HL-60 (cell line): ENCODE results near the gene MACROD2.
A peak's percentile ranks its signal among the peaks of the same experiment; 100 is the strongest.

Experiments
- DNase-seq, 2 experiments: peaks; one replicate each; pipeline ENCODE4 v3.0.0-alpha.2; 2010 to 2020; ENCODE audit warnings: low read depth in 1 of 2, low spot score in 1 of 2
- H3K27ac ChIP-seq: fragments of 250-450 bp; sonication (Bioruptor Pico); replicated peaks from 2 replicates; pipeline ENCODE4 v1.5.1; 2020; ENCODE audit warnings: mild to moderate bottlenecking, moderate library complexity
- H3K27me3 ChIP-seq: fragments of 250-450 bp; sonication (Bioruptor Pico); 2 replicates; pipeline ENCODE4 v1.5.1; 2021; ENCODE audit warnings: mild to moderate bottlenecking, moderate library complexity; ENCODE audit not compliant: insufficient read depth, poor library complexity, severe bottlenecking
- H3K4me3 ChIP-seq: replicated peaks from 2 replicates; pipeline ENCODE4 v1.5.1; 2011; ENCODE audit warnings: mild to moderate bottlenecking, control low read depth, low read length; ENCODE audit not compliant: insufficient read depth
- GABPA ChIP-seq: IDR thresholded peaks from 2 replicates; pipeline ENCODE4 v1.6.1; 2012; ENCODE audit warnings: low read depth
- POLR2AphosphoS5 ChIP-seq: IDR thresholded peaks from 2 replicates; pipeline ENCODE4 v1.6.1; 2012; ENCODE audit warnings: low read depth
- SPI1 ChIP-seq: IDR thresholded peaks from 2 replicates; pipeline ENCODE4 v1.6.1; 2012; ENCODE audit warnings: low read depth, mild to moderate bottlenecking, borderline replicate concordance
- TF ChIP-seq, protein P1 (sequence below): IDR thresholded peaks from 2 replicates; pipeline ENCODE4 v1.6.1; 2012; ENCODE audit warnings: low read depth; ENCODE audit not compliant: insufficient replicate concordance
- TF ChIP-seq, protein P2 (sequence below): IDR thresholded peaks from one replicate; pipeline ENCODE4 v1.5.1; 2011; ENCODE audit warnings: low read length, control low read depth, inconsistent platforms; ENCODE audit not compliant: insufficient read depth

The MACROD2 gene

DNA sequence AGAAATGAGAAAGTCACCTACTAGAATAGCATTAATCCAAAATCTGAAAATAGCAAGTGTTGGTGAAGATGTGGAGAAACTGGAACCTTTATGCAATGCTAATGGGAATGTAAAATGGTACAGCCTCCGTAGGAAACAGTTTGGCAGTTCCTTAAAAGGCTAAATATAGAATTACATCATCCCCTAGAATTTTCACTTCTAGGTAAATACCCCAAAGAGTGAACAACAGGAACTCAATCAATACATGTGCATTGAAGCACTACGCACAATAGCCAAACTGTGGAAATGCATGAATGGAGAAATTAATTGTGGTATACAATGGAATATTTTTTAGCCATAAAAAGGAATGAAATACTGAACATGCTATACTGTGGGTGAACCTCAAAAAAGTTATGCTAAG is 1324.1 kb downstream of the MACROD2 start:
- Histone ChIP-seq H3K27me3 (no peaks in the 10 kb centered on the region), H3K4me3 (no peak overlapping the region), H3K27ac (no peak overlapping the region)
- DNase-seq: no peak
- TF ChIP-seq, protein P1, sequence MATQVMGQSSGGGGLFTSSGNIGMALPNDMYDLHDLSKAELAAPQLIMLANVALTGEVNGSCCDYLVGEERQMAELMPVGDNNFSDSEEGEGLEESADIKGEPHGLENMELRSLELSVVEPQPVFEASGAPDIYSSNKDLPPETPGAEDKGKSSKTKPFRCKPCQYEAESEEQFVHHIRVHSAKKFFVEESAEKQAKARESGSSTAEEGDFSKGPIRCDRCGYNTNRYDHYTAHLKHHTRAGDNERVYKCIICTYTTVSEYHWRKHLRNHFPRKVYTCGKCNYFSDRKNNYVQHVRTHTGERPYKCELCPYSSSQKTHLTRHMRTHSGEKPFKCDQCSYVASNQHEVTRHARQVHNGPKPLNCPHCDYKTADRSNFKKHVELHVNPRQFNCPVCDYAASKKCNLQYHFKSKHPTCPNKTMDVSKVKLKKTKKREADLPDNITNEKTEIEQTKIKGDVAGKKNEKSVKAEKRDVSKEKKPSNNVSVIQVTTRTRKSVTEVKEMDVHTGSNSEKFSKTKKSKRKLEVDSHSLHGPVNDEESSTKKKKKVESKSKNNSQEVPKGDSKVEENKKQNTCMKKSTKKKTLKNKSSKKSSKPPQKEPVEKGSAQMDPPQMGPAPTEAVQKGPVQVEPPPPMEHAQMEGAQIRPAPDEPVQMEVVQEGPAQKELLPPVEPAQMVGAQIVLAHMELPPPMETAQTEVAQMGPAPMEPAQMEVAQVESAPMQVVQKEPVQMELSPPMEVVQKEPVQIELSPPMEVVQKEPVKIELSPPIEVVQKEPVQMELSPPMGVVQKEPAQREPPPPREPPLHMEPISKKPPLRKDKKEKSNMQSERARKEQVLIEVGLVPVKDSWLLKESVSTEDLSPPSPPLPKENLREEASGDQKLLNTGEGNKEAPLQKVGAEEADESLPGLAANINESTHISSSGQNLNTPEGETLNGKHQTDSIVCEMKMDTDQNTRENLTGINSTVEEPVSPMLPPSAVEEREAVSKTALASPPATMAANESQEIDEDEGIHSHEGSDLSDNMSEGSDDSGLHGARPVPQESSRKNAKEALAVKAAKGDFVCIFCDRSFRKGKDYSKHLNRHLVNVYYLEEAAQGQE: no peak
- peak; percentile 33; the same call in 1 of the 2 replicates for TF ChIP-seq SPI1
- TF ChIP-seq, protein P2, sequence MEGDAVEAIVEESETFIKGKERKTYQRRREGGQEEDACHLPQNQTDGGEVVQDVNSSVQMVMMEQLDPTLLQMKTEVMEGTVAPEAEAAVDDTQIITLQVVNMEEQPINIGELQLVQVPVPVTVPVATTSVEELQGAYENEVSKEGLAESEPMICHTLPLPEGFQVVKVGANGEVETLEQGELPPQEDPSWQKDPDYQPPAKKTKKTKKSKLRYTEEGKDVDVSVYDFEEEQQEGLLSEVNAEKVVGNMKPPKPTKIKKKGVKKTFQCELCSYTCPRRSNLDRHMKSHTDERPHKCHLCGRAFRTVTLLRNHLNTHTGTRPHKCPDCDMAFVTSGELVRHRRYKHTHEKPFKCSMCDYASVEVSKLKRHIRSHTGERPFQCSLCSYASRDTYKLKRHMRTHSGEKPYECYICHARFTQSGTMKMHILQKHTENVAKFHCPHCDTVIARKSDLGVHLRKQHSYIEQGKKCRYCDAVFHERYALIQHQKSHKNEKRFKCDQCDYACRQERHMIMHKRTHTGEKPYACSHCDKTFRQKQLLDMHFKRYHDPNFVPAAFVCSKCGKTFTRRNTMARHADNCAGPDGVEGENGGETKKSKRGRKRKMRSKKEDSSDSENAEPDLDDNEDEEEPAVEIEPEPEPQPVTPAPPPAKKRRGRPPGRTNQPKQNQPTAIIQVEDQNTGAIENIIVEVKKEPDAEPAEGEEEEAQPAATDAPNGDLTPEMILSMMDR: no peak

DNA sequence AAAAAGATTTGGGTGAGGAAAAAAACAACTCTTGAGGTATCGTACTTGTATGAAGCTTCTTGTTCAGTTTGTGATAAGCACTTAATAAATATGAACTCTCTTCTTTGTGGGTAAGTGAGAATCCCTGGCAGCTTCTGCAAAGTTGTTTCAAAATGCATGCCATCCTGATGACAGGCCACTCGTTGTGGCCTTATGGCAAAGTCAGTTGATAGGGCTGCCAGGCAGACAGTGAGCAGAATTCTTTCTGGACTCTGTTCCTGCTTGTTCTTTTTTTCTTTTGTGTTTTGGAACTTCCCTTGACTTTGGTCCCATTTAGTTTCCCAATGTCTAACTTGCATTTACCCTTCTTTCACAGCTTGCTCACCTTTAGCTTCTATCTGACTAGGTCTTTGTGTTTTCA is 1325.6 kb downstream of the MACROD2 start:
- DNase-seq: no peak
- Histone ChIP-seq H3K27me3 (no peaks in the 10 kb centered on the region), H3K27ac (no peak overlapping the region), H3K4me3 (no peak overlapping the region)
- TF ChIP-seq, protein P2: no peak
- TF ChIP-seq SPI1 (no peak), POLR2AphosphoS5 (no peak), GABPA (no peak)
- TF ChIP-seq, protein P1: no peak

DNA sequence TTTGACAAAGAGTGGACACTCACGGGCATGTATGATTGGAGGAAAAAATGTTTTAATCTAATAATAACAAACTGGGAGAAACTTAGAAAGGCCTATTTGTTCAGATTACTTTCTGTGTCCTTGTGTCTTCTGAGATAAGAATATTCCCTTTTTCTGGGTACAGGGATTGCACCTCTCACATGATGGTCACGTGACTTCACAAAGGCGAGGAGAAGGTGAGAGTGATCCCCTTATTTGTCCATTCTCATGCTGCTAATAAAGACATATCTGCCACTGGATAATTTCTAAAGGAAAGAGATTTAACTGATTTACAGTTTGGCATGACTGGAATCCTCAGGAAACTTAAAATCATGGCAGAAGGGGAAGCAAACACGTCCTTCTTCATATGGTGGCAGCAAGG is 1331.8 kb downstream of the MACROD2 start:
- TF ChIP-seq, protein P2: no peak
- TF ChIP-seq GABPA: no peak
- TF ChIP-seq, protein P1: no peak
- no peak for DNase-seq
- Histone ChIP-seq H3K4me3 (no peak overlapping the region), H3K27me3 (no peaks in the 10 kb centered on the region), H3K27ac (no peak overlapping the region)
